HG02852 (cell line): ENCODE measurements around the gene COPZ2.
A peak's percentile ranks its signal among the peaks of the same experiment; 100 is the strongest.

Source experiments
- ATAC-seq: cut with Tn5 transposase; IDR thresholded peaks from one replicate; pipeline ENCODE4 v1.9.1; 2021; ENCODE audit warnings: mild to moderate bottlenecking, moderate library complexity; ENCODE audit not compliant: unreplicated experiment

Gene COPZ2

GRCh38 chr17:48056879-48057278 is 19.3 kb upstream of the COPZ2 start:
- ATAC-seq: no peak

- ATAC-seq: no peak
Measured at GRCh38 chr17:48056246-48056745, 18.7 kb upstream of the COPZ2 start.

- ATAC-seq: no peak
Measured at GRCh38 chr17:48055531-48056245, 18.1 kb upstream of the COPZ2 start.

GRCh38 chr17:48054238-48055185 is 16.9 kb upstream of the COPZ2 start:
- no peak for ATAC-seq

- no peak for ATAC-seq
Measured at GRCh38 chr17:48053758-48054237, 16.2 kb upstream of the COPZ2 start.

- ATAC-seq: no peak
Measured at GRCh38 chr17:48052956-48053757, 15.6 kb upstream of the COPZ2 start.

GRCh38 chr17:48051706-48052486 is 14.3 kb upstream of the COPZ2 start:
- no peak for ATAC-seq

- ATAC-seq: no peak
Measured at GRCh38 chr17:48051283-48051682, 13.7 kb upstream of the COPZ2 start.

GRCh38 chr17:48048384-48049126 is 11.0 kb upstream of the COPZ2 start:
- peak; percentile 29 for ATAC-seq

- ATAC-seq: peak; percentile 90
Measured at GRCh38 chr17:48047741-48048383, 10.3 kb upstream of the COPZ2 start, which contains the start of gene NFE2L1. Gene NFE2L1, plus strand, starts transcription at chr17:48048359. Its CDS starts 2,760 bp downstream, at chr17:48051119.

GRCh38 chr17:48047113-48047740 is 9.6 kb upstream of the COPZ2 start:
- ATAC-seq: no peak

- no peak for ATAC-seq
Measured at GRCh38 chr17:48046296-48046695, 8.7 kb upstream of the COPZ2 start.

GRCh38 chr17:48045316-48046001 is 7.9 kb upstream of the COPZ2 start:
- ATAC-seq: no peak

GRCh38 chr17:48044851-48045250 is 7.3 kb upstream of the COPZ2 start:
- no peak for ATAC-seq

GRCh38 chr17:48043176-48043575 is 5.6 kb upstream of the COPZ2 start:
- no peak for ATAC-seq

GRCh38 chr17:48038687-48039086 is 1.1 kb upstream of the COPZ2 start:
- ATAC-seq: no peak

GRCh38 chr17:48037838-48038323 is 284 bp upstream of the COPZ2 start:
- ATAC-seq: no peak

- no peak for ATAC-seq
Measured at GRCh38 chr17:48036693-48037035, 933 bp downstream of the COPZ2 start.
